Stimulated activated CD8-positive, alpha-beta memory T cell treated with anti-CD3 and anti-CD28 coated beads, Interleukin-15, amount 100 ng/mL, for 48 hours (primary cell): Measurements from ENCODE around the gene UBAC2.

Experiments
- DNase-seq, 2 donors: peaks; one replicate each; pipeline ENCODE4 v3.0.0-alpha.2; 2020; ENCODE audit warnings: low read depth in 2 of 2

Gene UBAC2

GRCh38 chr13:99313501-99313900 is 112.8 kb downstream of the UBAC2 start:
- no peak for DNase-seq

GRCh38 chr13:99313941-99314340 is 113.3 kb downstream of the UBAC2 start:
- DNase-seq, result no peak

- peak; percentile 46 to 49 for DNase-seq
Measured at GRCh38 chr13:99314640-99315176, 114.1 kb downstream of the UBAC2 start.

GRCh38 chr13:99315186-99315585 is 114.5 kb downstream of the UBAC2 start:
- DNase-seq, result no peak

- no peak for DNase-seq
Measured at GRCh38 chr13:99316224-99316623, 115.6 kb downstream of the UBAC2 start.

- no peak for DNase-seq
Measured at GRCh38 chr13:99316657-99317256, 116.1 kb downstream of the UBAC2 start.

- no peak for DNase-seq
Measured at GRCh38 chr13:99320693-99321481, 120.2 kb downstream of the UBAC2 start.

GRCh38 chr13:99321709-99322108 is 121.1 kb downstream of the UBAC2 start:
- no peak for DNase-seq

GRCh38 chr13:99322297-99323103 is 121.8 kb downstream of the UBAC2 start:
- DNase-seq, result no peak

GRCh38 chr13:99323488-99323887 is 122.8 kb downstream of the UBAC2 start:
- no peak for DNase-seq

GRCh38 chr13:99326012-99326411 is 125.4 kb downstream of the UBAC2 start:
- DNase-seq, result no peak

GRCh38 chr13:99327126-99327525 is 126.5 kb downstream of the UBAC2 start:
- DNase-seq, result no peak

- DNase-seq, result no peak
Measured at GRCh38 chr13:99327761-99328160, 127.1 kb downstream of the UBAC2 start.

- DNase-seq, result no peak
Measured at GRCh38 chr13:99329477-99329876, 128.8 kb downstream of the UBAC2 start.

GRCh38 chr13:99330942-99331341 is 130.3 kb downstream of the UBAC2 start:
- no peak for DNase-seq

- no peak for DNase-seq
Measured at GRCh38 chr13:99331881-99332293, 131.2 kb downstream of the UBAC2 start.

GRCh38 chr13:99332456-99332855 is 131.8 kb downstream of the UBAC2 start:
- DNase-seq, result no peak

- DNase-seq, result no peak
Measured at GRCh38 chr13:99334221-99334620, 133.6 kb downstream of the UBAC2 start.

GRCh38 chr13:99335087-99335486 is 134.4 kb downstream of the UBAC2 start:
- DNase-seq, result no peak

- no peak for DNase-seq
Measured at GRCh38 chr13:99335603-99336002, 134.9 kb downstream of the UBAC2 start.

- no peak for DNase-seq
Measured at GRCh38 chr13:99339230-99339721, 138.6 kb downstream of the UBAC2 start.

GRCh38 chr13:99339736-99340397 is 139.2 kb downstream of the UBAC2 start:
- DNase-seq, result no peak
